DND-41 (cell line): ENCODE measurements around the gene HDAC4.

Experiments
- ATAC-seq: fragments of 200-7000 bp; cut with Tn5 transposase; 3 replicates; pipeline ENCODE4 v1.9.1; 2021; ENCODE audit warnings: low read depth; ENCODE audit not compliant: insufficient read depth
- DNase-seq: peaks from one replicate; pipeline ENCODE4 v3.0.0-alpha.2; 2020
- H2AFZ ChIP-seq: 2 replicates; pipeline ENCODE4 v1.6.0; 2012; ENCODE audit warnings: low read depth, low read length
- H3K27ac ChIP-seq: 2 replicates; pipeline ENCODE4 v1.5.1; 2012; ENCODE audit warnings: low read length, inconsistent platforms
- H3K27me3 ChIP-seq: fragments of 200-600 bp; sonication (generic); 2 replicates; pipeline ENCODE4 v1.6.0; 2012; ENCODE audit warnings: low read length, mild to moderate bottlenecking, inconsistent platforms; ENCODE audit not compliant: insufficient read depth, poor library complexity
- H3K36me3 ChIP-seq: 2 replicates; pipeline ENCODE4 v1.5.1; 2012; ENCODE audit warnings: low read length, inconsistent platforms; ENCODE audit not compliant: insufficient read depth
- H3K4me1 ChIP-seq: 2 replicates; pipeline ENCODE4 v1.5.1; 2012; ENCODE audit warnings: mild to moderate bottlenecking, low read length; ENCODE audit not compliant: insufficient read depth
- H3K4me2 ChIP-seq: 2 replicates; pipeline ENCODE4 v1.6.0; 2012; ENCODE audit warnings: mild to moderate bottlenecking, moderate library complexity, low read length, inconsistent platforms; ENCODE audit not compliant: insufficient read depth
- H3K4me3 ChIP-seq, 2 experiments: fragments of 200-600 bp in 1 of 2; shearing (Covaris generic) in 1 of 2; 2 replicates each; pipeline ENCODE4 v1.5.1; 2012 to 2016; ENCODE audit warnings: inconsistent platforms in 2 of 2, low read length in 2 of 2, mild to moderate bottlenecking in 2 of 2, low read depth in 1 of 2, moderate library complexity in 1 of 2
- H3K79me2 ChIP-seq: 2 replicates; pipeline ENCODE4 v1.6.0; 2012; ENCODE audit warnings: low read length, inconsistent platforms; ENCODE audit not compliant: insufficient read depth
- H3K9ac ChIP-seq: 2 replicates; pipeline ENCODE4 v1.6.0; 2012; ENCODE audit warnings: low read depth, mild to moderate bottlenecking, inconsistent platforms, low read length, moderate library complexity
- H3K9me3 ChIP-seq: 2 replicates; pipeline ENCODE4 v1.5.1; 2012; ENCODE audit warnings: low read length, moderate library complexity, mild to moderate bottlenecking, inconsistent platforms; ENCODE audit not compliant: insufficient read depth, severe bottlenecking
- H4K20me1 ChIP-seq: 2 replicates; pipeline ENCODE4 v1.6.0; 2012; ENCODE audit warnings: low read length; ENCODE audit not compliant: insufficient read depth
- EZH2 ChIP-seq: IDR thresholded peaks from 3 replicates; pipeline ENCODE4 v1.6.1; 2012; ENCODE audit warnings: borderline replicate concordance, low read depth, mild to moderate bottlenecking, moderate library complexity, low read length, inconsistent platforms; ENCODE audit not compliant: severe bottlenecking
- TF ChIP-seq, protein P1 (sequence below): IDR thresholded peaks from 2 replicates; pipeline ENCODE4 v1.5.1; 2012; ENCODE audit warnings: borderline replicate concordance, low read length, moderate library complexity, mild to moderate bottlenecking; ENCODE audit not compliant: poor library complexity, severe bottlenecking; ENCODE audit errors: extremely low read depth

Gene HDAC4

DNA sequence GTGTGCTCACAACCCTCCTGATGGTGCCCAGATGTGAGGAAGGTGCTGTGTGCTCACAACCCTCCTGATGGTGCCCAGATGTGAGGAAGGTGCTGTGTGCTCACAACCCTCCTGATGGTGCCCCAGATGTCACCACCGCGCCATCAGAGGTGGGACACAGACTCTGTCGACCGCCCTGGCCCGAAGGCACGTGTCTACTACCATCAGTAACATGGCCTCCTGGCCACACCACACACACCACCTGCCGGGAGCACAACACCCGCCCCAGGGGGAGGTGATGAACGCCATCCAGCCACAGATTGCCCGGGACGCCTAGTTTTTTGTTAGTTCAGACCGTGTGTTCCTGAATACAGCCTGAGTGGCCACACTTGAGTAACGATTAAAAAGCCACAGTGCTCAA, 24.5 kb downstream of the HDAC4 start:
- peaks cover 92% of the 10 kb centered on the region for H3K36me3 ChIP-seq
- no peaks in the 10 kb centered on the region for H3K27me3 ChIP-seq
- H3K4me1 ChIP-seq = peaks cover 70% of the 10 kb centered on the region
- H3K27ac ChIP-seq = peak overlapping the region; percentile 61
- H2AFZ ChIP-seq = no peak overlapping the region
- H3K4me3 ChIP-seq = no peak overlapping the region
- H3K9ac ChIP-seq = no peak overlapping the region
- no peak for ATAC-seq
- peaks cover 99% of the 10 kb centered on the region for H3K79me2 ChIP-seq
- DNase-seq = no peak
- H3K4me2 ChIP-seq = no peak overlapping the region
- H3K9me3 ChIP-seq = no peaks in the 10 kb centered on the region
- TF ChIP-seq, protein P1, sequence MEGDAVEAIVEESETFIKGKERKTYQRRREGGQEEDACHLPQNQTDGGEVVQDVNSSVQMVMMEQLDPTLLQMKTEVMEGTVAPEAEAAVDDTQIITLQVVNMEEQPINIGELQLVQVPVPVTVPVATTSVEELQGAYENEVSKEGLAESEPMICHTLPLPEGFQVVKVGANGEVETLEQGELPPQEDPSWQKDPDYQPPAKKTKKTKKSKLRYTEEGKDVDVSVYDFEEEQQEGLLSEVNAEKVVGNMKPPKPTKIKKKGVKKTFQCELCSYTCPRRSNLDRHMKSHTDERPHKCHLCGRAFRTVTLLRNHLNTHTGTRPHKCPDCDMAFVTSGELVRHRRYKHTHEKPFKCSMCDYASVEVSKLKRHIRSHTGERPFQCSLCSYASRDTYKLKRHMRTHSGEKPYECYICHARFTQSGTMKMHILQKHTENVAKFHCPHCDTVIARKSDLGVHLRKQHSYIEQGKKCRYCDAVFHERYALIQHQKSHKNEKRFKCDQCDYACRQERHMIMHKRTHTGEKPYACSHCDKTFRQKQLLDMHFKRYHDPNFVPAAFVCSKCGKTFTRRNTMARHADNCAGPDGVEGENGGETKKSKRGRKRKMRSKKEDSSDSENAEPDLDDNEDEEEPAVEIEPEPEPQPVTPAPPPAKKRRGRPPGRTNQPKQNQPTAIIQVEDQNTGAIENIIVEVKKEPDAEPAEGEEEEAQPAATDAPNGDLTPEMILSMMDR = no peak
- no peak for TF ChIP-seq EZH2
- H4K20me1 ChIP-seq = peaks cover 85% of the 10 kb centered on the region

DNA sequence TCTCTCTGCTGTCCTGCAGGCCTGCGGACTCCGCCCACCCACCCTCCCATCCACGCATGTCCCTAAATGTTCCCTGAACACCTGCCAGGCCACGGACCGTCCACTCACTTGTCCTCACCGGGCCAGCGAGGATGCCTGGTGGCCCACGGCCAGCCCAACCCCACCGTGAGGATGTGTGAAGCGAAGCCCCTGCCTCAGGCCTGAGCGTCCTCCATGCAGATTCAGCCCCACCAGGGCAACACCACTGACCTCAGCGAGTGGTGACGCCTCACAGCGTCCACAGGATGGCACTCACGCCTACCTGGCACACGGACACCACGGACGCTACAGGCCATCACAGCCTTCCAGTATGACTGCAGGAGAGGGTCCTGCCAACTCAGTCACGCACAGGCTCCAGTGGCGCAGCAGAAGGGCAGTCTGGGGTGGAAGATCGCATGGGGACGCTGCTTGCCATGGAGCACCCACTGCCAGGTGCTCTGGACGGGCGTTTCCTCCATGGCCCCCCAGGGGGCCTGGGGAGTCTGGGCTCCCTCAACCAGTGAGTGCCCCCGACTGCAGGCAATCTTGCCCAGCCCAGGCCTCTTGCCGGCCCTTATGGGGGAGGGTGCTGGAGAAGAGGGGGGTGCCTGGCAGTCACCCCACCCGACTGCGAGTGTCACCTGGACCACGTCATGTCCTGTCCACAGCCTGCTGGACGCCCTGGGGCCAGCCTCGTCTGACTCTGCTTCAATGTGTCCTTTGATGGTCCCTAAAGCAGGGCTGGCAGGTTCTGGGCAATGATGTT, 25.4 kb downstream of the HDAC4 start:
- Histone ChIP-seq H3K4me1 (peaks cover 76% of the 10 kb centered on the region), H3K9ac (no peak overlapping the region), H3K27ac (peak overlapping the region; percentile 72), H3K4me3 (no peak overlapping the region), H3K4me2 (no peak overlapping the region), H3K36me3 (peaks cover 92% of the 10 kb centered on the region), H3K27me3 (no peaks in the 10 kb centered on the region), H2AFZ (no peak overlapping the region), H3K9me3 (no peaks in the 10 kb centered on the region), H3K79me2 (peaks cover 99% of the 10 kb centered on the region), H4K20me1 (peaks cover 87% of the 10 kb centered on the region)
- TF ChIP-seq, protein P1 = peak; percentile 50
- TF ChIP-seq EZH2 = no peak
- DNase-seq (no peak), ATAC-seq (no peak)

DNA sequence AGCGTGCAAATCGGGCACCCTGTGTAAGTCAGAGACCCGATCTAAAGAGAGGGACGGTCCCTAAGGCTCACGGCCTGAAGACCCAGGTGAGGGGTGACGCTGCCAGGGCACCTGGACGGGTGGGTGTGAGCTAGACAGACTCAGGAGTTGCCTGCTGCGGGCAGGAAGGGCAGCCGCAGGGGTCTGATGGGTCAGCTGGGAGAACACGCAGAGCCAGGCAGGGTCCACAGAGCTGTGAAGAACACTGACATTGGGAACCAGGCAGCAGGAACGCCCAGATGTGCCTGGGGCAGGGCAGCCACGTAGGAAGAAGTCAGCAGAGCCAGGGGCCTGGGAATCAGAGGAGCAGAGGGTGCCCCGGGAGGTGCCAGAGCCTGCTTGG, 25.9 kb downstream of the HDAC4 start:
- no peak for ATAC-seq
- Histone ChIP-seq H2AFZ (no peak overlapping the region), H3K9me3 (no peaks in the 10 kb centered on the region), H3K9ac (no peak overlapping the region), H3K4me1 (peaks cover 81% of the 10 kb centered on the region), H4K20me1 (peaks cover 90% of the 10 kb centered on the region), H3K27me3 (no peaks in the 10 kb centered on the region), H3K4me2 (no peak overlapping the region), H3K79me2 (peaks cover 99% of the 10 kb centered on the region), H3K36me3 (peaks cover 93% of the 10 kb centered on the region), H3K4me3 (no peak overlapping the region), H3K27ac (peak overlapping the region; percentile 43; the same call in 1 of the 2 replicates)
- TF ChIP-seq EZH2 = no peak
- TF ChIP-seq, protein P1 = no peak
- DNase-seq = peak; percentile 4
